AG10803 (cell line): Measurements from ENCODE around the gene SLC38A5.
"Not testable (repeated sequence)": the region's sequence is repeated elsewhere in the genome, so short reads cannot be mapped to it uniquely, and the experiment has no call there.

Experiments
- DNase-seq: peaks from one replicate; pipeline ENCODE4 v3.0.0; 2010; ENCODE audit warnings: low read depth
- H3K4me3 ChIP-seq: 2 replicates; pipeline ENCODE4 v1.5.1; 2011; ENCODE audit warnings: mild to moderate bottlenecking, low read length, control low read depth
- CTCF ChIP-seq: conservative IDR thresholded peaks from 2 replicates; pipeline ENCODE4 v1.5.1; 2011; ENCODE audit warnings: mild to moderate bottlenecking, low read length, control low read depth, inconsistent platforms

Gene SLC38A5

GRCh38 chrX:48470110-48470832 is at the start of gene SLC38A5:
TSS of gene SLC38A5 (minus strand) at chrX:48470260. CDS start at chrX:48467924, 2,336 bp downstream.
- TF ChIP-seq CTCF, result no peak
- no peak for DNase-seq
- H3K4me3 ChIP-seq, result peak within 1 kb of the TSS; percentile 55

- not testable (repeated sequence) for DNase-seq
Measured at GRCh38 chrX:48519481-48519880, 49.4 kb upstream of the SLC38A5 start.

GRCh38 chrX:48516987-48517386 is 46.9 kb upstream of the SLC38A5 start:
- TF ChIP-seq CTCF, result no peak
- no peak overlapping the region for H3K4me3 ChIP-seq
- no peak for DNase-seq

More at GRCh38 chrX:48519481-48519880, 49.4 kb upstream of the SLC38A5 start:
- H3K4me3 ChIP-seq, result not testable (repeated sequence)

GRCh38 chrX:48516285-48516684 is 46.2 kb upstream of the SLC38A5 start:
- no peak for TF ChIP-seq CTCF
- DNase-seq, result no peak
- no peak overlapping the region for H3K4me3 ChIP-seq

DNA sequence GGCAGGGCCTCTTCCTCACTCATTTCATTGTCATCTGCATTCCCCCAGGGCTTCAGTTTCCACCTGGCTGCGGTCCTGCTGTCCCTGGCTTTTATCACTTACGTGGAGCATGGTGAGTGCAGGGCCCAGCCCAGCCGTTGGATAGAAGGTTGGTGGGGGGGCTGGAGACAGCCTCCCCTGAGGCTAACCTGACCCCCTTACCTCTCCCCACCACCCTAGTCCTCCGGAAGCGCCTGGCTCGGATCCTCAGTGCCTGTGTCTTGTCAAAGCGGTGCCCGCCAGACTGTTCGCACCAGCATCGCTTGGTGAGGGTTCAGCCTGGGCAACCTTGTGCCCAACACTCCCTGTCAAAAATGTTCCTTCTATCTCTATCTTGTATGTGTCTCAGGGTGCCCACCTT is 45.8 kb upstream of the SLC38A5 start:
- no peak for DNase-seq
- no peak overlapping the region for H3K4me3 ChIP-seq
- TF ChIP-seq CTCF, result no peak

DNA sequence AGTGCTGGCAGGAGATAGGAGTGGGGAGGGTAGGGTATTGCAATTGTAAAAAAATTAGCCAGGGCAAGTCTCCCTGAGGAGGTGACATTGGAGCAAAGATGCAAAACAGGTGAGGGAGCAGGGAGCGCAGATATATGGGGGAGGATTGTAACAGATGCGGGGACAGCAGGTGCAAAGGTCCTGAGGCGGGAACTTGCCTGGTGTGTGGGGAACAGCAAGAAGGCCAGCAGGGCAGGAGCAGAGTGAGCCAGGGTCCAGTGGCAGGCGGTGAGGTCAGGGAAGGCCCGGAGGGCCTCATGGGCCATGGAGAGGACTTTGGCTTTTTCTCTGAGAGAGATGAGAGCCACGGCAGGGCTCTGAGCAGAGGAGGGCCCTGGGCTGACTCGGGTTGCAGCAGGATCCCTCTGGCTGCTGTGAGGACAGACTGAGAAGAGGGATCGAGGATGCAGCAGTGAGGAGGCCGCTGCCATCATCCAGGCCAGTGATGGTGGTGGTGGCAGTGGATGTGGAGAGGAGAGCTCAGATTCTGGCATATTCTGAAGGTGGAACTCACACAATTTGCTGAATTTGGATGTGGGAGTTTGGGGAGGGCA is 44.9 kb upstream of the SLC38A5 start:
- no peak overlapping the region for H3K4me3 ChIP-seq
- no peak for DNase-seq
- TF ChIP-seq CTCF, result no peak

DNA sequence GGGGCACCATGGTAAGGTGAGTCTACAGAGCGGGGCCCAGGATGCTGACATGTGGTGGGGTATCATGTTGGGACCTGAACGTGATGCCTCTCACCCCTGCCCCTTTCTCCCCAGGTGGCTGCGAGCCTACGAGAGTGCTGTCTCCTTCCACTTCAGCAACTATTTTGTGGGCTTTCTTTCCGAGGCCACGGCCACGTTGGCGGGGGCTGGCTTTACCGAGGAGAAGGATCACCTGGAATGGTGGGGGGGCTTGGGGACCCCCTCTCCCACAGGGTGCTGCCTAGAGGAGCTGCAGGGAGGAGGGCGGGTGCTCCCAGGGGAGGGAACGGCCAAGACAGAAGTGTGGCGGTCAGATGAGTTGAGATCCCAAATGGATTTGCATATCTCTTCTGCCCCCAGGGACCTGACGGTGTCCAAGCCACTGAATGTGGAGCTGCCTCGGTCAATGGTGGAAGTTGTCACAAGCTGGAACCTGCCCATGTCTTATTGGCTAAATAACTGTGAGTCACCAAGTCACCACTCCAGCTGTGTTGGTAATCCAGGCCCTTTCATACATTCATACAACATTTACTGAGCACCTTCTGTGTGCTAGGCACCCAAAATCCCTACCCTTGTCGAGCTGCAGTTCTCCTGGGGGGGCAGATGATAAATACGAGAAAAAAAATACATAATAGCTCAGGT is 44.2 kb upstream of the SLC38A5 start:
- H3K4me3 ChIP-seq, result no peak overlapping the region
- DNase-seq, result no peak
- no peak for TF ChIP-seq CTCF
